GM18499 (cell line): Measurements from ENCODE around the gene ZPBP2.
"Not testable (repeated sequence)": the region's sequence is repeated elsewhere in the genome, so short reads cannot be mapped to it uniquely, and the experiment has no call there.

Source experiments
- ATAC-seq: cut with Tn5 transposase; IDR thresholded peaks from one replicate; pipeline ENCODE4 v1.9.1; 2021; ENCODE audit warnings: moderate number of reproducible peaks; ENCODE audit not compliant: insufficient read depth, unreplicated experiment

ZPBP2 gene

GRCh38 chr17:39852239-39852638 lies 15.8 kb upstream of the ZPBP2 start:
- no peak for ATAC-seq

DNA sequence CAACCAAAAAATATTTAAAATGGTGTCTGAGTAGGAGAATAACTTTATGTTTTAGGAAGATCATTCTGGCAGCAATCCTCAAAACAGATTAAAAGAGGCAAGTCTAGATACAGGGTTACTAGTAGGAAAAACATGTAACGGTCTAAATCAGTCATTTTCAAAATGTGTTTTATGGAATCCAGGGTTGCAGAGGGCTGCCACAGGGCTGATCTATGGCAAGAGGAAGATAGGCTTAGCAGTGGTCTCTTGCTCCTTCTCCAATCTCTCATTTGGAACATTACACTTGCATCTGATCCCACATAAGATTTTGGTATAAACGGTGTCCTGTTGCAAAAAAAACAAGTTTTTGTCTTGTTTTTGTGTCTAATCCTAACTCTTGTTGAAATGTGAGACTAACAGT lies 13.1 kb upstream of the ZPBP2 start:
- ATAC-seq: no peak

- not testable (repeated sequence) for ATAC-seq
These were observed 11.9 kb upstream of the ZPBP2 start for GRCh38 chr17:39855911-39856649.

DNA sequence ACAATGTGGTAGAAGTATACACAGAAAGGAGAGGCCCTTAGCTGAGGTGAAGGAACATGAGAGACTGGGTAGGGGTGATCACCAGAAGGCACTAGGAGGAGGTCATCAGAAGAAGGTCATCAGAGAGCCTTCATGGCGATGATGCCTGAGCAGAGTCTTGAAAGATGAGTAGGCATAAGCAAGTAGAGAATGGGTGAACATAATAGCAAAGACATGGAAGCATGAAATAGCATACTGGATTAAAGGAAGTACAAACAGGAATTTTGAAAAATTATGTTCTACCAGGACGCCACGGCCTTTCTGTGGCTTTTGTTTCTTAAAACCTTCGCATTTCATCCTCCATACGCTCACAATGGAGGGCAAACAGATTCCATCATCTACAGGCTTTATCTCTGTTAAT lies 6.8 kb upstream of the ZPBP2 start:
- no peak for ATAC-seq

GRCh38 chr17:39863244-39863917 lies 4.6 kb upstream of the ZPBP2 start:
- no peak for ATAC-seq

DNA sequence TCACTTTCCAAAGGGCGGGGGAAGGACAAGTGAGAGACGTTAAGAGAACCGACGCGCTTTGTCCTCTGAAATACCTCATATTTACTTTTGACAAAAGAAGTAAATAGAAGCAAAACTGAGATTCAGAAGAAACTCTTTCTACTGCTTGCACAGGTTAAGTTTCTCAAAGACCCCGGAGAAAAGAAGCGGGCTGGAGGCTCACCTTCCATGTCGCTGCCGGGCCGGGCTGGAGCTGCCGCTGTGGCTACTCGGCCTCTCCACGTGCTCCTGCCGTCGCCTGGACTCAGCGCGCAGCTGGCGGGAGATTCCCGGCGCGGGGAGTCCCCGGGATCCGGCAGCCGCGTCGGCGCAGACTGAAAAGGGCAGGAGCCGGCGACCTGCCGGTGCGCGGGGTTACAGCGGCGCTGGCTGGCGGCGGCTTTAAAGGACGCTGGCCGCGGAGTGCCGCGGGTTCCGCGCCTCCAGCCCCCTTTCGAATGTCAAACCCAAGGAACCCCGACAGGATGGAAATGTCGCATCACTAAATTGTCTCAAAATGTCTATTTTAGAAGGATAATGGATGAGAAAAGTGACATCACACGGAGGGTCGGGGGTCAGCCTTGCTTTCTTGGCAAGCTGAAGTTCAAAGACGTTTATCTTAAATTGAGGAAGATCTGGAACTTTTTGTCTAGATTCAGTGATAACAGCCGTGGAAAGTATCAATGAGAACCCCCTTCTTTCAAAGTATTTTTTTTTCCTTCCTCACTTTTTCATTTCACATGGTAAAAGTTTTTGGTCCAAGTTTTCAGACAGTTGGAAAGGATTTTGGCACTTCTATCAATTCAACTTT lies 3.9 kb upstream of the ZPBP2 start, which contains the start of gene IKZF3:
Gene IKZF3, minus strand, starts transcription at position 395 of the 829 bp plus-strand sequence. Its CDS starts 186 bp downstream, at position 209.
- no peak for ATAC-seq

GRCh38 chr17:39866013-39866730 lies 1.8 kb upstream of the ZPBP2 start:
- ATAC-seq: no peak

- peak; percentile 39 for ATAC-seq
These were observed 720 bp upstream of the ZPBP2 start for GRCh38 chr17:39867084-39867879.

DNA sequence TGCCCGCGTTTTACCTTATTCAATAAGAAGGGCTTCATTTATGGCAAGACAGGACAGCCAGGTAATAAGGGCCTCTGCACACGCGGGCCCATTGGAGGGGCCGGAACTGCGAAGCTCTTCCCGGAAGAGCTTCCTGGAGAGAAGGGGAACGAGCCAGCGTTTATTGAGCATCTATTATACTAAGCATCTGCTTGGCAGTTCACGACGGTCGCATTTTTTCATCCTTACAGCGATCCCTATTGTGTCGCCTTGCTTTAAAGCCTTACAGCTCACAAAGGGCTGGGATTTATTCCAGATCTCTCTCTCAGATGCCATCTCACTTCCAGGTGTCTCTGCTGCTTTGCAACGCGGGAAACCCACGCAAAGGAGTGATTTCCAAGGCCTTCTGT lies 546 bp downstream of the ZPBP2 start:
- ATAC-seq: no peak

GRCh38 chr17:39870776-39871175 lies 2.8 kb downstream of the ZPBP2 start:
- no peak for ATAC-seq

DNA sequence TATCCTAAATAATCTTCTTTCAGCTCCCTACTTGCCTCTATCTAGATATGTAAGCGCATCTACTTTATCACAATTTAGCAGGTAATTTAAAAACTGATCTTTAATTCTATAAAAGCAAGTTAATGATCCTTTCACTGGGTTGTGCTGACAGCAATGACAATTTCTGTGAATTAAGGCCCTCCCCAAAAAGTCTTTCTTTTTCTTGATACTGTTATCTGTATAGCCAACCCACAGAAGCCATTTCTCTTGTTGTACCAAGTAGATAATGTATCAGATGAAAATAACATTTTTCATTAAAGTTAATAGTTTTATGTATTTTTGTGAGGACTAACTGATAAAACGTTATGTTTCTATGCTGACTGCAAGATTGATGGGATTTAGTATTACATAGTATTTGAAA lies 3.8 kb downstream of the ZPBP2 start:
- no peak for ATAC-seq

GRCh38 chr17:39872751-39873150 lies 4.7 kb downstream of the ZPBP2 start:
- ATAC-seq: no peak

GRCh38 chr17:39886102-39886501 lies 18.1 kb downstream of the ZPBP2 start:
- not testable (repeated sequence) for ATAC-seq

GRCh38 chr17:39887078-39887477 lies 19.1 kb downstream of the ZPBP2 start:
- no peak for ATAC-seq

GRCh38 chr17:39889200-39889599 lies 21.2 kb downstream of the ZPBP2 start:
- no peak for ATAC-seq

DNA sequence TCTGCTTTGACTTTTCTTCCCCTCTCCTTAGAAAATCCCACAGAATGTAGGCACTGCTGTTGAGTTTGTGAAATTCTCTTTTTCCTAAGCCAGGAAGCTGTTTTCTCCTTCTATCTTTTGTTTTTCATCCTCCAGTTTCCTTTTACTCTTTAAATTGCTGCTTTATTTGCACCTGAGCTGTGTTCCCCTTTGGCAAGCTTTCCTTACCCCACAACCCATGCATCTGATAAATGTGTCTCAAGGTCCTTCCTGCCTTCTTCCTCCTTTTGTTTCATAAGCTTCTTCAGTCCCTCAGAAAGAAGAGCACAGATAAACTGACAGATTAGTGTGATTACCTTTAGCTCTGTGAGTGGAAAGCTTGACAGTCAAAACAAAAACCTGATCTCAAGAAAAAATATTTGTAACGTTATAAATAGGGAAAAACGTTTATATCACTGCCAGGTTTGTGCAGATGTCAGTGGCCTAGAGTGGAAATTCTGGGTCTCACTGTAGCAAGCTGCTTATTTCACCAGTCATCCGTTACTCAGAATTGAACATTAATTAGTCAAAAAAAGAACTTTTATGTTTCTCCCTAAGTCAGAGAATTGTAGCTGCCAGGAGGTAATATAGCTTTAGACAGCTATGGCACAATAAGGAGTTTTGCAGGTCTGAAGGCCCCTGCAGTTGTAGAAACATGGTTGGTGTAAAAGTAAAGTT lies 26.8 kb downstream of the ZPBP2 start:
- no peak for ATAC-seq

- no peak for ATAC-seq
These were observed 30.1 kb downstream of the ZPBP2 start for GRCh38 chr17:39898088-39898487.

DNA sequence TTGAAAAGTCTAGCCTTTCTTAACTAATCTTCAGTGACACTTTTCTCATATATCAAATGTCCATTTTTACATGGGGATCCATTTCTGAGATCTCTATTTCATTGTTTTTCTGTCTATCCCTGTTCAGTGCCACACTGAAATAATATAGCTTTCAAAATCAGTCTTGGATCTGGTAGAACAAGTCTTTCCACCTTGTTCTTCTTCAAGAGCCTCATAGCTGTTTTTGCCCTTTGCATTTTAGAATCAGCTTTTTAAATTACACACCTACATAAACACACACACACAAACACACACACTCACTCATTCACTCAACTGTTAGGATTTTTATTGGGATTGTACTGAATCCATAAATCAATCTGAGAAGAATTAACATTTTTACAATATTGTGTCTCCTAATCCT lies 31.2 kb downstream of the ZPBP2 start:
- ATAC-seq: no peak

- ATAC-seq: not testable (repeated sequence)
These were observed 34.0 kb downstream of the ZPBP2 start for GRCh38 chr17:39902027-39902426.
